ENCODE measurements around the gene VAT1L.

DNA sequence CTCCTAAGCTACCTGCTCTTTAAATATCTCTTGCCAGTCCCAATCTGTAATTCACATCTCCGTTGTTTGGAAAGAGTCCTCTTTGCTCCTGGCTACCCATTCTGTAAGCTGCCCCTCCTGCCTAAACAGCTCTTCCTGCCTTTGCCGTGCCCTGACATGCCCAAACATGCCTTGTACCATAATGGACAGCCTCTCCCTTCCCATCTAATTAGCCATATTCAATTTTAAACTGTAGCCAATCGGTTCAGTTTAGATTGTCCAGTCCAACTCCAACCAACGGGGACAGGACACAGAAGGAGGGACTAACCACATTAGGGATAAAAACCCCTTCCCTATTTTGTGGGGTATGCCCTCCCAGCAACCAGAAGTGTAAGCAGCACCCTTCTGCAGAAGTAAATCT is 203.3 kb downstream of the VAT1L start:
- TF ChIP-seq SP1 (CRISPR knock-in tag; conservative IDR thresholded peaks at IDR 0.05) (no peak), TEAD4 (CRISPR knock-in tag; IDR thresholded peaks at IDR 0.05) (no peak), ZNF263 (CRISPR knock-in tag; IDR thresholded peaks at IDR 0.05; ENCODE audit: low read depth) (no peak), ETV6 (CRISPR knock-in tag; IDR thresholded peaks at IDR 0.05) (no peak), GABPB1 (CRISPR knock-in tag; IDR thresholded peaks at IDR 0.05) (no peak), FOXJ3 (CRISPR knock-in tag; IDR thresholded peaks at IDR 0.05; ENCODE audit: borderline replicate concordance) (no peak)
- TF ChIP-seq, protein P1, sequence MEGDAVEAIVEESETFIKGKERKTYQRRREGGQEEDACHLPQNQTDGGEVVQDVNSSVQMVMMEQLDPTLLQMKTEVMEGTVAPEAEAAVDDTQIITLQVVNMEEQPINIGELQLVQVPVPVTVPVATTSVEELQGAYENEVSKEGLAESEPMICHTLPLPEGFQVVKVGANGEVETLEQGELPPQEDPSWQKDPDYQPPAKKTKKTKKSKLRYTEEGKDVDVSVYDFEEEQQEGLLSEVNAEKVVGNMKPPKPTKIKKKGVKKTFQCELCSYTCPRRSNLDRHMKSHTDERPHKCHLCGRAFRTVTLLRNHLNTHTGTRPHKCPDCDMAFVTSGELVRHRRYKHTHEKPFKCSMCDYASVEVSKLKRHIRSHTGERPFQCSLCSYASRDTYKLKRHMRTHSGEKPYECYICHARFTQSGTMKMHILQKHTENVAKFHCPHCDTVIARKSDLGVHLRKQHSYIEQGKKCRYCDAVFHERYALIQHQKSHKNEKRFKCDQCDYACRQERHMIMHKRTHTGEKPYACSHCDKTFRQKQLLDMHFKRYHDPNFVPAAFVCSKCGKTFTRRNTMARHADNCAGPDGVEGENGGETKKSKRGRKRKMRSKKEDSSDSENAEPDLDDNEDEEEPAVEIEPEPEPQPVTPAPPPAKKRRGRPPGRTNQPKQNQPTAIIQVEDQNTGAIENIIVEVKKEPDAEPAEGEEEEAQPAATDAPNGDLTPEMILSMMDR (IDR thresholded peaks at IDR 0.05): no peak
- TF ChIP-seq, protein P2, sequence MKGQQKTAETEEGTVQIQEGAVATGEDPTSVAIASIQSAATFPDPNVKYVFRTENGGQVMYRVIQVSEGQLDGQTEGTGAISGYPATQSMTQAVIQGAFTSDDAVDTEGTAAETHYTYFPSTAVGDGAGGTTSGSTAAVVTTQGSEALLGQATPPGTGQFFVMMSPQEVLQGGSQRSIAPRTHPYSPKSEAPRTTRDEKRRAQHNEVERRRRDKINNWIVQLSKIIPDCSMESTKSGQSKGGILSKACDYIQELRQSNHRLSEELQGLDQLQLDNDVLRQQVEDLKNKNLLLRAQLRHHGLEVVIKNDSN (CRISPR knock-in tag; IDR thresholded peaks at IDR 0.05): no peak
- TF ChIP-seq, protein P3, sequence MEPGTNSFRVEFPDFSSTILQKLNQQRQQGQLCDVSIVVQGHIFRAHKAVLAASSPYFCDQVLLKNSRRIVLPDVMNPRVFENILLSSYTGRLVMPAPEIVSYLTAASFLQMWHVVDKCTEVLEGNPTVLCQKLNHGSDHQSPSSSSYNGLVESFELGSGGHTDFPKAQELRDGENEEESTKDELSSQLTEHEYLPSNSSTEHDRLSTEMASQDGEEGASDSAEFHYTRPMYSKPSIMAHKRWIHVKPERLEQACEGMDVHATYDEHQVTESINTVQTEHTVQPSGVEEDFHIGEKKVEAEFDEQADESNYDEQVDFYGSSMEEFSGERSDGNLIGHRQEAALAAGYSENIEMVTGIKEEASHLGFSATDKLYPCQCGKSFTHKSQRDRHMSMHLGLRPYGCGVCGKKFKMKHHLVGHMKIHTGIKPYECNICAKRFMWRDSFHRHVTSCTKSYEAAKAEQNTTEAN (CRISPR knock-in tag; IDR thresholded peaks at IDR 0.05): no peak
